GM18867 (cell line): ENCODE data around the gene PAPPA2.
"Not testable (repeated sequence)": the region's sequence is repeated elsewhere in the genome, so short reads cannot be mapped to it uniquely, and the experiment has no call there.

Source experiments
- ATAC-seq: cut with Tn5 transposase; IDR thresholded peaks from one replicate; pipeline ENCODE4 v1.9.1; 2021; ENCODE audit warnings: mild to moderate bottlenecking, moderate library complexity; ENCODE audit not compliant: unreplicated experiment

PAPPA2 gene

GRCh38 chr1:176462674-176463378 lies at the start of gene PAPPA2:
PAPPA2 (plus strand) TSS chr1:176463175; CDS start chr1:176556323, 93,148 bp downstream.
- ATAC-seq = no peak

GRCh38 chr1:176416777-176417176 lies 46.2 kb upstream of the PAPPA2 start:
- ATAC-seq = no peak

- ATAC-seq = not testable (repeated sequence)
Measured at GRCh38 chr1:176419608-176420007, 43.4 kb upstream of the PAPPA2 start.

- ATAC-seq = no peak
Measured at GRCh38 chr1:176434234-176434633, 28.7 kb upstream of the PAPPA2 start.

GRCh38 chr1:176436251-176436650 lies 26.7 kb upstream of the PAPPA2 start:
- ATAC-seq = no peak

- no peak for ATAC-seq
Measured at GRCh38 chr1:176440176-176440575, 22.8 kb upstream of the PAPPA2 start.

- ATAC-seq = no peak
Measured at GRCh38 chr1:176444286-176444685, 18.7 kb upstream of the PAPPA2 start.

GRCh38 chr1:176445402-176445801 lies 17.6 kb upstream of the PAPPA2 start:
- no peak for ATAC-seq

GRCh38 chr1:176448340-176448739 lies 14.6 kb upstream of the PAPPA2 start:
- no peak for ATAC-seq

GRCh38 chr1:176450526-176450925 lies 12.4 kb upstream of the PAPPA2 start:
- no peak for ATAC-seq

GRCh38 chr1:176451741-176452140 lies 11.2 kb upstream of the PAPPA2 start:
- not testable (repeated sequence) for ATAC-seq

- no peak for ATAC-seq
Measured at GRCh38 chr1:176456795-176457194, 6.2 kb upstream of the PAPPA2 start.

GRCh38 chr1:176460544-176461336 lies 2.2 kb upstream of the PAPPA2 start:
- ATAC-seq = no peak

GRCh38 chr1:176461576-176461975 lies 1.4 kb upstream of the PAPPA2 start:
- no peak for ATAC-seq

GRCh38 chr1:176466514-176466913 lies 3.5 kb downstream of the PAPPA2 start:
- ATAC-seq = peak; percentile 65

GRCh38 chr1:176469450-176470010 lies 6.6 kb downstream of the PAPPA2 start:
- ATAC-seq = no peak

- ATAC-seq = no peak
Measured at GRCh38 chr1:176471338-176472121, 8.6 kb downstream of the PAPPA2 start.

- ATAC-seq = no peak
Measured at GRCh38 chr1:176479971-176480370, 17.0 kb downstream of the PAPPA2 start.

GRCh38 chr1:176480750-176481149 lies 17.8 kb downstream of the PAPPA2 start:
- ATAC-seq = no peak

GRCh38 chr1:176485083-176485482 lies 22.1 kb downstream of the PAPPA2 start:
- ATAC-seq = no peak

GRCh38 chr1:176494436-176494835 lies 31.5 kb downstream of the PAPPA2 start:
- ATAC-seq = no peak
